ENCODE measurements around the gene RNF167. TPM values are rescaled to one million over a fixed set of nuclear protein-coding genes. Genes with fewer than 3 reads are reported as not detected.

RNF167 gene
- total and polyA plus RNA-seq, 2 of the 8 experiments (the other 6 are each of a cell fraction or from before 2014, with no cell fraction given): 140 to 281 TPM

- Histone ChIP-seq H3K27me3 (replicated peaks in 1 of 4; ENCODE audit: control insufficient read depth in 3 of 4, extremely low read depth in 1 of 4, insufficient read depth in 3 of 4, low read length in 3 of 4) (no peaks in the 10 kb centered on the region), H2BK20ac (ENCODE audit: low read length) (peak overlapping the region; percentile 75; the same call in 1 of the 2 replicates), H3K4ac (replicated peaks; ENCODE audit: insufficient read length, low read depth, low read length) (peak overlapping the region; percentile 25), H2BK12ac (ENCODE audit: low read depth, low read length) (no peak overlapping the region), H4K8ac (ENCODE audit: extremely low read depth, insufficient read depth, low read length) (no peak overlapping the region; the same call in none of the 2 replicates), H3K79me2 (ENCODE audit: control insufficient read depth in 1 of 2, insufficient read depth in 2 of 2, low read length in 2 of 2) (peaks cover 5 to 17% of the 10 kb centered on the region in 2 experiments), H3K23ac (ENCODE audit: insufficient read length) (no peak overlapping the region), H3K4me2 (ENCODE audit: insufficient read depth in 1 of 2, low read depth in 2 of 2, low read length in 2 of 2) (peak overlapping the region; percentile 95 to 97), H2BK15ac (ENCODE audit: low read length) (no peak overlapping the region), H3K4me1 (replicated peaks in 1 of 4; ENCODE audit: control insufficient read depth in 3 of 4, insufficient read depth in 4 of 4, low read length in 3 of 4) (peaks cover 3 to 13% (median 9%) of the 10 kb centered on the region in 4 experiments), H2BK5ac (ENCODE audit: low read depth, low read length) (peak overlapping the region; percentile 15; the same call in 1 of the 2 replicates), H2BK120ac (replicated peaks; ENCODE audit: low read depth, low read length) (no peak overlapping the region), H3K27ac (ENCODE audit: low read depth, low read length) (no peak overlapping the region), H4K5ac (ENCODE audit: insufficient read length, low read depth, low read length) (no peak overlapping the region), H3K18ac (ENCODE audit: extremely low read depth, low read length) (peak overlapping the region; percentile 81; the same call in 1 of the 2 replicates), H2AK5ac (ENCODE audit: low read depth, low read length) (peak overlapping the region; percentile 48; the same call in 1 of the 2 replicates), H4K20me1 (replicated peaks in 1 of 2; ENCODE audit: control insufficient read depth in 1 of 2, insufficient read depth in 2 of 2, low read length in 2 of 2) (peaks cover 5 to 8% of the 10 kb centered on the region in 2 experiments), H3K14ac (ENCODE audit: insufficient read length) (no peak overlapping the region), H3K23me2 (ENCODE audit: low read depth, low read length) (peaks cover 14% of the 10 kb centered on the region), H3K4me3 (ENCODE audit: extremely low read depth in 1 of 4, insufficient read depth in 2 of 4, low read depth in 3 of 4, low read length in 4 of 4) (peak overlapping the region in 1 of 4 experiments; percentile 97; a peak in 3 of 8 replicates), H3K79me1 (ENCODE audit: low read depth, low read length) (0 out of 2 replicates have a peak, but pooled peaks cover 2% of the 10 kb centered on the region), H2AFZ (ENCODE audit: low read length) (no peak overlapping the region), H4K91ac (replicated peaks; ENCODE audit: insufficient read length, low read length) (peak overlapping the region; percentile 46), H3K56ac (replicated peaks; ENCODE audit: insufficient read length, low read depth, low read length) (no peak overlapping the region), H3K9ac (replicated peaks in 1 of 4; ENCODE audit: extremely low read depth in 1 of 4, low read depth in 3 of 4, low read length in 3 of 4) (no peak overlapping the region), H3K36me3 (ENCODE audit: control insufficient read depth in 2 of 4, insufficient read depth in 4 of 4, low read length in 3 of 4) (peaks cover 0 to 6% (median 3%) of the 10 kb centered on the region in 4 experiments; a peak in 4 of 8 replicates), H3K9me3 (ENCODE audit: insufficient read depth in 2 of 2, low read depth in 1 of 2, low read length in 1 of 2) (no peaks in the 10 kb centered on the region)
- FAIRE-seq: no peak
- CTCF ChIA-PET (ENCODE audit: partially characterized antibody): interaction anchor here (0.8 to 1.9 kb wide), 11 partner anchors 10 to 110 kb away, joined by 3 to 5 read pairs (median 3); partner anchors contain the start of genes SLC52A1 and SPAG7
- WGBS, 2 experiments (ENCODE audit: extremely low coverage in 1 of 2, insufficient coverage in 1 of 2, insufficient read length in 1 of 2, insufficient replicate concordance in 2 of 2, low coverage in 1 of 2, low lambda C conversion rate in 2 of 2, missing lambda C conversion rate in 1 of 2): 80% methylated on average over 3 of the region's 3 CpGs; no CpG with 5 or more reads in 1 of the 2 experiments
- POLR2A ChIA-PET (ENCODE audit: partially characterized antibody): interaction anchor here (0.8 to 32.4 kb wide), 12 partner anchors 4 to 128 kb away, joined by 3 to 987 read pairs (median 4); partner anchors contain the start of genes ENO3, GP1BA, PFN1 and RNF167
- no peak for DNase-seq (ENCODE audit: low read depth in 1 of 2, low spot score in 2 of 2)
- TF ChIP-seq CBX8 (IDR thresholded peaks at IDR 0.05; ENCODE audit: borderline replicate concordance, low read depth, low read length) (no peak), ASH2L (IDR thresholded peaks at IDR 0.05; ENCODE audit: low read length) (no peak), E2F6 (IDR thresholded peaks at IDR 0.05) (no peak), CHD2 (IDR thresholded peaks at IDR 0.05; ENCODE audit: low read length) (no peak), TAF7 (optimal IDR thresholded peaks at IDR 0.05; ENCODE audit: borderline replicate concordance, low read depth, low read length) (no peak), HDAC6 (IDR thresholded peaks at IDR 0.05; ENCODE audit: low read depth, low read length) (no peak), USF2 (IDR thresholded peaks at IDR 0.05; ENCODE audit: low read length) (no peak), JUND (IDR thresholded peaks at IDR 0.05; ENCODE audit: low read length) (no peak), BCL11A (IDR thresholded peaks at IDR 0.05; ENCODE audit: low read depth in 2 of 2, low read length in 2 of 2) (no peak), MAX (IDR thresholded peaks at IDR 0.05) (no peak), CHD1 (IDR thresholded peaks at IDR 0.05; ENCODE audit: low read depth, low read length) (no peak)
Observed at GRCh38 chr17:4951486-4951885, 11.4 kb downstream of the RNF167 start.
